NCI-H526 treated with DMSO at 0.1 percent for 48 hours (cell line): ENCODE data around the gene FBXL5.
"Not testable (repeated sequence)": the region's sequence is repeated elsewhere in the genome, so short reads cannot be mapped to it uniquely, and the experiment has no call there.

ENCODE experiments used
- DNase-seq: peaks from one replicate; lab custom pipeline; 2025; lab: John Stamatoyannopoulos, UW

FBXL5 gene

GRCh38 chr4:15649914-15650545, 5.1 kb downstream of the FBXL5 start:
- DNase-seq, result peak; percentile 13

GRCh38 chr4:15648600-15648999, 6.6 kb downstream of the FBXL5 start:
- no peak for DNase-seq

GRCh38 chr4:15638418-15638817, 16.7 kb downstream of the FBXL5 start:
- DNase-seq, result no peak

GRCh38 chr4:15636818-15637217, 18.3 kb downstream of the FBXL5 start:
- no peak for DNase-seq

GRCh38 chr4:15617407-15617806, 37.8 kb downstream of the FBXL5 start:
- not testable (repeated sequence) for DNase-seq

GRCh38 chr4:15614891-15615290, 40.3 kb downstream of the FBXL5 start:
- not testable (repeated sequence) for DNase-seq

GRCh38 chr4:15612136-15612535, 43.0 kb downstream of the FBXL5 start:
- no peak for DNase-seq

- DNase-seq, result no peak
Observed at GRCh38 chr4:15610855-15611254, 44.3 kb downstream of the FBXL5 start.

- no peak for DNase-seq
Observed at GRCh38 chr4:15605537-15605936, 49.6 kb downstream of the FBXL5 start.

- no peak for DNase-seq
Observed at GRCh38 chr4:15601862-15602261, 53.3 kb downstream of the FBXL5 start.

- no peak for DNase-seq
Observed at GRCh38 chr4:15600176-15600575, 55.0 kb downstream of the FBXL5 start.

GRCh38 chr4:15598644-15599043, 56.5 kb downstream of the FBXL5 start:
- DNase-seq, result no peak

- DNase-seq, result no peak
Observed at GRCh38 chr4:15592799-15593198, 62.4 kb downstream of the FBXL5 start.

- DNase-seq, result no peak
Observed at GRCh38 chr4:15587649-15588048, 67.5 kb downstream of the FBXL5 start.

- no peak for DNase-seq
Observed at GRCh38 chr4:15586066-15586465, 69.1 kb downstream of the FBXL5 start.

- DNase-seq, result no peak
Observed at GRCh38 chr4:15585331-15585730, 69.8 kb downstream of the FBXL5 start.

GRCh38 chr4:15584785-15585184, 70.4 kb downstream of the FBXL5 start:
- no peak for DNase-seq

- DNase-seq, result no peak
Observed at GRCh38 chr4:15577508-15577907, 77.6 kb downstream of the FBXL5 start.

GRCh38 chr4:15575966-15576365, 79.2 kb downstream of the FBXL5 start:
- no peak for DNase-seq

GRCh38 chr4:15569746-15570145, 85.4 kb downstream of the FBXL5 start:
- DNase-seq, result no peak

GRCh38 chr4:15568821-15569220, 86.3 kb downstream of the FBXL5 start:
- DNase-seq, result no peak

GRCh38 chr4:15563871-15564270, 91.3 kb downstream of the FBXL5 start:
- DNase-seq, result no peak

GRCh38 chr4:15562623-15563022, 92.5 kb downstream of the FBXL5 start:
- DNase-seq, result no peak

GRCh38 chr4:15562114-15562513, 93.0 kb downstream of the FBXL5 start:
- DNase-seq, result no peak

GRCh38 chr4:15558561-15558960, 96.6 kb downstream of the FBXL5 start:
- DNase-seq, result no peak
